Ramos (cell line): ENCODE data around the gene SLC32A1.

Experiments used
- in situ Hi-C: fragments of 300-500 bp; cut with MboI; formaldehyde crosslinking; loops from one replicate; pipeline ENCODE4 v1.14.3; 2022; ENCODE audit warnings: low sequenced_read_pairs; ENCODE audit not compliant: unreplicated experiment

Gene SLC32A1

DNA sequence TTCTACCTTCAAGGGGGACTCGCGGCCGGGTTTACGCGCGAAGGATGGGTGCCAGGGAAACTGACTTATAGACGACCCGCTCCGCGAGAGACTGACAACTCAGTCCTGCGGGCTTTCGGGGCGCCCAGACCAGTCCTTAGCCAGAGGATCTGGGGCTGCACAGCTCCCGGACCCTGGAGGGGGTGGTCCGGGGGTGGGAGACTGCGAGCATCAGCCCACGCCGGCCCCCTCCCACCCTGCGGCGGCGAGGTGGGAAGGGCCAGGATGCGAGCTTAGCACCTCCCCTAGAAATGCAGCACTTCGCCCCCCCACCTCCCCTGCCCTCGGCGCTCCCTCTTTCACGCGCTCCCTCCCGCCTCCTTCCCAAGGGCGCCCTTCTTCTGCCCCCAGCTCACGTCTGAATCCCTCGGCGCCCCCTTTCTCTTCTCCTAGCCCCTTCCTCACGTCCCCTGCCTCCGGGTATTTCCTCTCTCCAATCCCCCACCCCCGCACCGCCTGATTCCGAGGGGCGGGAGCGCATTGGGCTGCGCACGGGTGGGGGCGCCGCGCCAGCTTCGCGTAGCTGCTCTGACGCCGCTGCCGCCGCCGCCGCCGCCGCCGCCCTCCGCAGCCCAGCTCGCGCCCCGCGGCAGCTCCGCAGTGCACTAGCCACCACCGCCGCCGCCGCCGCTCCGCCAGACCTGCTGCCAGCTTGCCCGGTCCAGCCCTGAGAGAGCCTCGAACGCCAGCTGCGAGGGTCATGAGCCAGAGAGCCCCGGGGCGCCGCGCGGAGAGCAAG lies at the start of gene SLC32A1:
Gene SLC32A1, plus strand, starts transcription at position 639 of the 778 bp plus-strand sequence. CDS start 239 bp downstream, outside the sequence.
- in situ Hi-C loops = loop anchor here (10.0 kb wide), 1 partner anchor 321 kb away; no protein-coding TSS in a partner anchor

DNA sequence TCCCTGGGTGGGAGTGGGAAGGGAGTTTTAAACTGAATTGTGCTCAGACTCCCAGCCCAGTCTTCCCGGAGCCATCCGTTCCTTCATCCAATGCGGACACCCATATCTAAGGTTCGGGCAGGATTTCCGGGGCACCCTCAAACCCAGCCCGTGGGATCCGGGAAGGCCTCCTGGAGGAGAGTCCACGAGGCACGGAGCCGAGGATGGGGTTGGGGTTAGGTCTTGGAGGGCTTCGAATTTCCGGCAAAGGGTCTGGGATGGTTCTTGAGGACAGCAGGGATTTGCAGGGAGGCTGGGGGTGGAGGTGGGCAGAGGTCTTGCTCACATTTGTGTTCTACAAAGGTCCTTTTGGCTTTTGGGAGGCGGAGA lies 49.5 kb upstream of the SLC32A1 start:
- in situ Hi-C loops = no loop called here

DNA sequence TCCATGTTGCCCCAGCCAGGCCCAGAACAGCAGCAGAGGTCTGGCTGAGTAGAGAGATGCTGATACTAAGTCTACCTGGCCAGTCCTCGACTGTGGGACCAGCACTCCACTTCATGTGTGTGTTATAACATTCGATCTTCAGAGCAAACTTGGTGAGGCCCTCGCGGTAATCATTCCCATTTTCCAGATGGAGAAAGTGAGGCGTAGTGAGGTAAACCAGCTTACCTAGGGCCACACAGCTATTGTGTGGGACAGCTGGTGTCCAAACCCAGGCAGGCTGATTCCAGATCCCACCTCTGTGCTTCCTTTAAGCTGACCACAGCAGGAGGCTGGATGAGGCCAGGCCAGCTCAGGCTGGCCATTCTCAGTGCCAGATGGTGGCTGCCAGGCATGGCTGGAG lies 47.7 kb upstream of the SLC32A1 start:
- in situ Hi-C loops = no loop called here

GRCh38 chr20:38680500-38681306 lies 43.6 kb upstream of the SLC32A1 start:
- in situ Hi-C loops = no loop called here

- in situ Hi-C loops = no loop called here
Observed at GRCh38 chr20:38685271-38685670, 39.0 kb upstream of the SLC32A1 start.

GRCh38 chr20:38685853-38686473 lies 38.3 kb upstream of the SLC32A1 start:
- in situ Hi-C loops = no loop called here

GRCh38 chr20:38692436-38693411 lies 31.6 kb upstream of the SLC32A1 start:
- in situ Hi-C loops = no loop called here

- in situ Hi-C loops = no loop called here
Observed at GRCh38 chr20:38697306-38697705, 27.0 kb upstream of the SLC32A1 start.

DNA sequence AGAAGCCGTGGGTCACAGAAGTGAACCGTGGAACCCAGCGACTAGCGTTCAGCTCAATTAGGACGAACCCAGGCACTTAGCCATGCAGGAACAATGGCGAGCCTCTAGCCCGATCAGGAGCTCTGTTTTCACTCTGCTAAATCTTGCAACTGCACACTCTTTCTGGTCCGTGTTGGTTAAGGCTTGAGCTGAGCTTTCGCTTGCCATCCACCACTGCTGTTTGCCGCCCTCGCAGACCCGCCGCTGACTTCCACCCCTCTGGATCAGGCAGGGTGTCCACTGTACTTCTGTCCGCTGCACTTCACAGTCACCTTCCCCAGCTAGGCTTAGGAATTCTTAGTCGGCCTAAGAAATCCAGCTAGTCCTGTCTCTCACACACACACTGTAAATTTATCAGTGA lies 25.7 kb upstream of the SLC32A1 start:
- in situ Hi-C loops = no loop called here

DNA sequence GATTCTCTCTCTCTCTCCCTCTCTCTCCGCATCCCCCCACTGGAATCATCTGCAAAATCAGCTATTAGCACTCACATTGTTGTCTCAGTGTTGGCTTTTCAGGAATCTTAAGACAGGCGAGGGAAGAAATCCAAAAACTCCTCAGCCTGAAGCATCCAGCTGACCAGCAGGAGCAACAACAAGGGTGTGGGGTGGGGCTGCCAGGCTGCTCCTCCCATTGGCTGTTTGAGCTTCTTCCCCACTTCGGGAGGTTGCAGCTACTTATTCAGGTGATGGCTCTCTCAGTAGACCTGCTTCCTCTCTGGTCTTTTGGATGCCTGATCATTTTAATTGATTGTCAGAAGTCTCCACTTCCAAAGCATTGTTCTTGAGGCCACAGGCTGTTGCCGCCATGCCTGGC lies 24.1 kb upstream of the SLC32A1 start:
- in situ Hi-C loops = no loop called here

GRCh38 chr20:38700926-38701325 lies 23.4 kb upstream of the SLC32A1 start:
- in situ Hi-C loops = no loop called here

- in situ Hi-C loops = no loop called here
Observed at GRCh38 chr20:38703526-38703925, 20.8 kb upstream of the SLC32A1 start.

- in situ Hi-C loops = no loop called here
Observed at GRCh38 chr20:38704136-38704535, 20.1 kb upstream of the SLC32A1 start.

DNA sequence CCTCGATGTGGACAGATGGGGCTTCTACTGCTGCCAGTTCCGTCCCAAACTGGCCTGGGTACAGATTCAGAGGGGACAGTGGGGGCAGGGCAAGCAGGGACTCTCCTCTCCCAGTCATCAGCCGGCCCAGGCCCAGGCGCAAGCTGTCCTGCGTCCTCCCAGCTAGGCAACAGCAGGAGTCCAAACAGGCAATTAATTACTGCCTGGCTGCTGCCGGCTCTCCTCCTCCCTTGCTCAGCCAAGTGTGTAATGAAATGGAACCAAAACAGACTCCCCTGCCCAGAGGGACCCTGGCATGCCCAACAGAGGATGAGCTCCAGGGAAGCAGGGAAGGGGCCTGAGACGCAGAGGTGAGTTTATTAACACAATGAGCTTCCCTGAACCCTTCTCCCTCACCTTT lies 17.8 kb upstream of the SLC32A1 start:
- in situ Hi-C loops = no loop called here

- in situ Hi-C loops = no loop called here
Observed at GRCh38 chr20:38714308-38714707, 10.0 kb upstream of the SLC32A1 start.

- in situ Hi-C loops = no loop called here
Observed at GRCh38 chr20:38715646-38716045, 8.6 kb upstream of the SLC32A1 start.

- in situ Hi-C loops = loop anchor here (10.0 kb wide), 1 partner anchor 322 kb away; no protein-coding TSS in a partner anchor
Observed at GRCh38 chr20:38722683-38723016, 1.6 kb upstream of the SLC32A1 start.

DNA sequence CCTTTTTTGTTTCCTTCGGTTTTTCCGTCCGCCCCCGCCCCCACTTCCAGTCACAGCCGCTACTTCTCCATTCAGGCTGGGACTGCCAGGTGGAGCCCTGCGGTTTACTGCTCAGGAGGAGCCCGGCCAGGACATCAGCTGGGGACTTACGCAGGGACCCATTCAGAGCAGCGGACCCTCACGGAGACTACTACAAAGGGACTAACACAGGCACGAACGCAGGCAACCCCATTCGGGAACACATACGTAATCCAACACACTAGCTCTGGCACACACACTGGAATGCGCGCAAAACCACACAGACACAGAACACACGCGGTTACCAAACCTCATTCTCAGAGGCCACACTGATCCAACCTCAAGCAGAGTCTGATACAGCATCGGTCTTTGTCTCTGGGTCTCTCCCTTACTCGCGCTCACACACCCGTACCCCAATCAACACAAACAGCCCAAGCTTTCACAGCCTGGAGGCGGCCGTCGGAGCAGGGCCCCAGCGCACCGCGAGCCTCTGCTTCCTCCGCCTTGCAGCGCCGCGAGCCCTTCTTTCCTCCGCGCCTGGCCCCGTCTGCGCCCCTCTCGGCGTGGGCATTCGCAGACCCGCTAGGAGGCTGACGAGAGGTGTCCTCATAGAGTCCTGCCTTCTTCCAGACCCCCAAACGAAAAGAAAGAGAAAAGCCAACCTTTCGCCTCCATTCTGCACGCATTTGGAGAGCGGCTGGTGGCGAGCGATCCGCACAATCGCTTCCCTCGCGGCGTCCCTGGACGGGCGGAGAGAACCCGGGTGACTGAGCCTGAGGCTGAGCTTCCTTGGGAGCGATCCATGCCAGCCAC lies 1.1 kb upstream of the SLC32A1 start:
- in situ Hi-C loops = loop anchor here (10.0 kb wide), 1 partner anchor 322 kb away; no protein-coding TSS in a partner anchor

DNA sequence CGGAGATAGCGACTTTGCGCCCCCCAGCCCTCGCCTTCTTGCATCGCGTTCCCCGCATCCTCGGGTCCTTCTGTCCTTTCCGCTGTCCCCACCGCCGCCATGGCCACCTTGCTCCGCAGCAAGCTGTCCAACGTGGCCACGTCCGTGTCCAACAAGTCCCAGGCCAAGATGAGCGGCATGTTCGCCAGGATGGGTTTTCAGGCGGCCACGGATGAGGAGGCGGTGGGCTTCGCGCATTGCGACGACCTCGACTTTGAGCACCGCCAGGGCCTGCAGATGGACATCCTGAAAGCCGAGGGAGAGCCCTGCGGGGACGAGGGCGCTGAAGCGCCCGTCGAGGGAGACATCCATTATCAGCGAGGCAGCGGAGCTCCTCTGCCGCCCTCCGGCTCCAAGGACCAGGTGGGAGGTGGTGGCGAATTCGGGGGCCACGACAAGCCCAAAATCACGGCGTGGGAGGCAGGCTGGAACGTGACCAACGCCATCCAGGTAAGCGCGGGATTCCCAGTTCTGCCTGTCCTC lies 401 bp downstream of the SLC32A1 start:
- in situ Hi-C loops = loop anchor here (10.0 kb wide), 1 partner anchor 320 kb away; no protein-coding TSS in a partner anchor
